ENCODE data around the gene KLHL36.
"Not testable (repeated sequence)": the region's sequence is repeated elsewhere in the genome, so short reads cannot be mapped to it uniquely, and the experiment has no call there.

Gene KLHL36

GRCh38 chr16:84631153-84631466 lies 17.2 kb upstream of the KLHL36 start:
- 100% methylated on average over 1 of the region's 4 CpGs; no CpG with 5 or more reads in 1 of the 2 experiments for WGBS, 2 experiments (ENCODE audit: insufficient coverage in 2 of 2)
- Histone ChIP-seq H3K36me3 (ENCODE audit: control insufficient read depth, insufficient read depth, low read length) (no peaks in the 10 kb centered on the region), H3K4me3 (ENCODE audit: extremely low read depth, insufficient read depth, low read length, poor library complexity, severe bottlenecking) (no peak overlapping the region), H3K9me3 (ENCODE audit: control insufficient read depth, low read length) (no peaks in the 10 kb centered on the region), H3K27ac (ENCODE audit: low read depth, low read length, severe bottlenecking) (no peak overlapping the region), H3K4me1 (ENCODE audit: control insufficient read depth, insufficient read depth, low read length, poor library complexity, severe bottlenecking) (no peaks in the 10 kb centered on the region)

- Histone ChIP-seq H3K9me3 (ENCODE audit: control insufficient read depth, low read length) (no peaks in the 10 kb centered on the region), H3K4me3 (ENCODE audit: extremely low read depth, insufficient read depth, low read length, poor library complexity, severe bottlenecking) (no peak overlapping the region), H3K4me1 (ENCODE audit: control insufficient read depth, insufficient read depth, low read length, poor library complexity, severe bottlenecking) (no peaks in the 10 kb centered on the region), H3K36me3 (ENCODE audit: control insufficient read depth, insufficient read depth, low read length) (no peaks in the 10 kb centered on the region), H3K27ac (ENCODE audit: low read depth, low read length, severe bottlenecking) (no peak overlapping the region)
- 93 to 100% methylated on average over 5 of the region's 6 CpGs for WGBS, 2 experiments (ENCODE audit: insufficient coverage in 2 of 2)
These were observed 16.4 kb upstream of the KLHL36 start for GRCh38 chr16:84631886-84632285.

- not testable (repeated sequence) for H3K9me3 ChIP-seq (ENCODE audit: control insufficient read depth, low read length); H3K36me3 ChIP-seq (ENCODE audit: control insufficient read depth, insufficient read depth, low read length); H3K27ac ChIP-seq (ENCODE audit: low read depth, low read length, severe bottlenecking); H3K4me1 ChIP-seq (ENCODE audit: control insufficient read depth, insufficient read depth, low read length, poor library complexity, severe bottlenecking); H3K4me3 ChIP-seq (ENCODE audit: extremely low read depth, insufficient read depth, low read length, poor library complexity, severe bottlenecking)
- 91 to 93% methylated on average over 6 of the region's 7 CpGs for WGBS, 2 experiments (ENCODE audit: insufficient coverage in 2 of 2)
These were observed 15.4 kb upstream of the KLHL36 start for GRCh38 chr16:84632862-84633261.

GRCh38 chr16:84633622-84634021 lies 14.7 kb upstream of the KLHL36 start:
- 77 to 82% methylated on average over 5 to 9 of the region's 9 CpGs for WGBS, 2 experiments (ENCODE audit: insufficient coverage in 2 of 2)
- H3K36me3 ChIP-seq (ENCODE audit: control insufficient read depth, insufficient read depth, low read length), result no peaks in the 10 kb centered on the region
- no peaks in the 10 kb centered on the region for H3K4me1 ChIP-seq (ENCODE audit: control insufficient read depth, insufficient read depth, low read length, poor library complexity, severe bottlenecking)
- H3K27ac ChIP-seq (ENCODE audit: low read depth, low read length, severe bottlenecking), result no peak overlapping the region
- no peaks in the 10 kb centered on the region for H3K9me3 ChIP-seq (ENCODE audit: control insufficient read depth, low read length)
- H3K4me3 ChIP-seq (ENCODE audit: extremely low read depth, insufficient read depth, low read length, poor library complexity, severe bottlenecking), result no peak overlapping the region

GRCh38 chr16:84635702-84636101 lies 12.6 kb upstream of the KLHL36 start:
- WGBS, 2 experiments (ENCODE audit: insufficient coverage in 2 of 2), result 95 to 98% methylated on average over 5 to 8 of the region's 8 CpGs
- Histone ChIP-seq H3K4me3 (ENCODE audit: extremely low read depth, insufficient read depth, low read length, poor library complexity, severe bottlenecking) (no peak overlapping the region), H3K9me3 (ENCODE audit: control insufficient read depth, low read length) (no peaks in the 10 kb centered on the region)

GRCh38 chr16:84637709-84638108 lies 10.6 kb upstream of the KLHL36 start:
- Histone ChIP-seq H3K27ac (ENCODE audit: low read depth, low read length, severe bottlenecking) (no peak overlapping the region), H3K9me3 (ENCODE audit: control insufficient read depth, low read length) (no peaks in the 10 kb centered on the region), H3K4me3 (ENCODE audit: extremely low read depth, insufficient read depth, low read length, poor library complexity, severe bottlenecking) (no peak overlapping the region), H3K36me3 (ENCODE audit: control insufficient read depth, insufficient read depth, low read length) (no peaks in the 10 kb centered on the region), H3K4me1 (ENCODE audit: control insufficient read depth, insufficient read depth, low read length, poor library complexity, severe bottlenecking) (peaks cover 6% of the 10 kb centered on the region)
- WGBS, 2 experiments (ENCODE audit: insufficient coverage in 2 of 2), result 81 to 85% methylated on average over 3 of the region's 4 CpGs

More at GRCh38 chr16:84635702-84636101, 12.6 kb upstream of the KLHL36 start:
- no peak overlapping the region for H3K27ac ChIP-seq (ENCODE audit: low read depth, low read length, severe bottlenecking)
- no peaks in the 10 kb centered on the region for H3K36me3 ChIP-seq (ENCODE audit: control insufficient read depth, insufficient read depth, low read length)
- no peaks in the 10 kb centered on the region for H3K4me1 ChIP-seq (ENCODE audit: control insufficient read depth, insufficient read depth, low read length, poor library complexity, severe bottlenecking)

- H3K27ac ChIP-seq (ENCODE audit: low read depth, low read length, severe bottlenecking), result no peak overlapping the region
- no peaks in the 10 kb centered on the region for H3K36me3 ChIP-seq (ENCODE audit: control insufficient read depth, insufficient read depth, low read length)
- H3K4me3 ChIP-seq (ENCODE audit: extremely low read depth, insufficient read depth, low read length, poor library complexity, severe bottlenecking), result no peak overlapping the region
- no peaks in the 10 kb centered on the region for H3K9me3 ChIP-seq (ENCODE audit: control insufficient read depth, low read length)
- H3K4me1 ChIP-seq (ENCODE audit: control insufficient read depth, insufficient read depth, low read length, poor library complexity, severe bottlenecking), result peaks cover 10% of the 10 kb centered on the region
- 90% methylated on average over 7 to 8 of the region's 8 CpGs for WGBS, 2 experiments (ENCODE audit: insufficient coverage in 2 of 2)
These were observed 10.0 kb upstream of the KLHL36 start for GRCh38 chr16:84638231-84638806.

- H3K4me1 ChIP-seq (ENCODE audit: control insufficient read depth, insufficient read depth, low read length, poor library complexity, severe bottlenecking), result peaks cover 10% of the 10 kb centered on the region
- H3K27ac ChIP-seq (ENCODE audit: low read depth, low read length, severe bottlenecking), result no peak overlapping the region
- no peak overlapping the region for H3K4me3 ChIP-seq (ENCODE audit: extremely low read depth, insufficient read depth, low read length, poor library complexity, severe bottlenecking)
- H3K36me3 ChIP-seq (ENCODE audit: control insufficient read depth, insufficient read depth, low read length), result no peaks in the 10 kb centered on the region
- WGBS, 2 experiments (ENCODE audit: insufficient coverage in 2 of 2), result 94 to 99% methylated on average over 5 of the region's 5 CpGs
- no peaks in the 10 kb centered on the region for H3K9me3 ChIP-seq (ENCODE audit: control insufficient read depth, low read length)
These were observed 8.2 kb upstream of the KLHL36 start for GRCh38 chr16:84640145-84640544.

GRCh38 chr16:84641643-84642358 lies 6.5 kb upstream of the KLHL36 start:
- no peak overlapping the region for H3K4me3 ChIP-seq (ENCODE audit: extremely low read depth, insufficient read depth, low read length, poor library complexity, severe bottlenecking)
- H3K36me3 ChIP-seq (ENCODE audit: control insufficient read depth, insufficient read depth, low read length), result no peaks in the 10 kb centered on the region
- H3K4me1 ChIP-seq (ENCODE audit: control insufficient read depth, insufficient read depth, low read length, poor library complexity, severe bottlenecking), result peaks cover 10% of the 10 kb centered on the region
- WGBS, 2 experiments (ENCODE audit: insufficient coverage in 2 of 2), result 85 to 89% methylated on average over 2 to 3 of the region's 6 CpGs
- H3K27ac ChIP-seq (ENCODE audit: low read depth, low read length, severe bottlenecking), result no peak overlapping the region
- H3K9me3 ChIP-seq (ENCODE audit: control insufficient read depth, low read length), result no peaks in the 10 kb centered on the region

GRCh38 chr16:84643180-84643583 lies 5.1 kb upstream of the KLHL36 start:
- H3K36me3 ChIP-seq (ENCODE audit: control insufficient read depth, insufficient read depth, low read length), result no peaks in the 10 kb centered on the region
- no peaks in the 10 kb centered on the region for H3K9me3 ChIP-seq (ENCODE audit: control insufficient read depth, low read length)
- H3K27ac ChIP-seq (ENCODE audit: low read depth, low read length, severe bottlenecking), result peak overlapping the region; percentile 24
- peaks cover 10% of the 10 kb centered on the region for H3K4me1 ChIP-seq (ENCODE audit: control insufficient read depth, insufficient read depth, low read length, poor library complexity, severe bottlenecking)
- 74 to 91% methylated on average over 6 to 7 of the region's 8 CpGs for WGBS, 2 experiments (ENCODE audit: insufficient coverage in 2 of 2)
- H3K4me3 ChIP-seq (ENCODE audit: extremely low read depth, insufficient read depth, low read length, poor library complexity, severe bottlenecking), result no peak overlapping the region

- H3K36me3 ChIP-seq (ENCODE audit: control insufficient read depth, insufficient read depth, low read length), result no peaks in the 10 kb centered on the region
- H3K27ac ChIP-seq (ENCODE audit: low read depth, low read length, severe bottlenecking), result no peak overlapping the region
- 89 to 95% methylated on average over 4 of the region's 4 CpGs for WGBS, 2 experiments (ENCODE audit: insufficient coverage in 2 of 2)
- no peaks in the 10 kb centered on the region for H3K9me3 ChIP-seq (ENCODE audit: control insufficient read depth, low read length)
- peaks cover 10% of the 10 kb centered on the region for H3K4me1 ChIP-seq (ENCODE audit: control insufficient read depth, insufficient read depth, low read length, poor library complexity, severe bottlenecking)
- H3K4me3 ChIP-seq (ENCODE audit: extremely low read depth, insufficient read depth, low read length, poor library complexity, severe bottlenecking), result no peak overlapping the region
These were observed 4.6 kb upstream of the KLHL36 start for GRCh38 chr16:84643674-84644073.
